Fibroblast of skin of right quadriceps (primary cell): ENCODE data around the gene LECT2.
A peak's percentile ranks its signal among the peaks of the same experiment; 100 is the strongest.

Experiments
- DNase-seq: peaks from one replicate; pipeline ENCODE4 v3.0.0-alpha.2; 2013

Gene LECT2

DNA sequence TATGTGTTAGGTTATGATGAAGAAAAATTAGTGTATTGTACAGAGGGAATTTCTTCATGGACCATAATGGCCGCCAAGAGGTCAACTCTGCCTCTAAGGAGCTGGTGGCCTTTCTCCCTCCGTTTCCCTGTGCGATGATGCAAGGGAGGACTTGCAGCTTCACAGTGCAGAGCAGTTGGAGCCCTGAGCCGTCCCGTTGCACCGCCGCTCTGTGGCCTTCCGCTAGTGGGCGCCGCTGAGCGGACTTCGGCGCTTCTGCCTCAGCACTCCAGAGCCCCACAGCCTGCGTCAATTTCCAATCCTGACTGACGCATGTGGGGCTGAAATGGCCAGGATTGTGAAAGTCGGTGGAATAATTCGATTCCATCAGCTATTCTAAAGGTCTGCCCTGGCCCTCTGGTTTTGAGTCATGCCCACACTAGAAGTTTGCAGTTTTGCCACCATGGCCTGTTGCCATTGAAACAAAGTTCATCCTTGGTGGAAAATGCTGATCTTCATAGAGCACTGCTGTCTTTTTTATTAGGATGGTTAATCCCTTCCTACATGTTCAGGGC is 22.7 kb upstream of the LECT2 start:
- no peak for DNase-seq

DNA sequence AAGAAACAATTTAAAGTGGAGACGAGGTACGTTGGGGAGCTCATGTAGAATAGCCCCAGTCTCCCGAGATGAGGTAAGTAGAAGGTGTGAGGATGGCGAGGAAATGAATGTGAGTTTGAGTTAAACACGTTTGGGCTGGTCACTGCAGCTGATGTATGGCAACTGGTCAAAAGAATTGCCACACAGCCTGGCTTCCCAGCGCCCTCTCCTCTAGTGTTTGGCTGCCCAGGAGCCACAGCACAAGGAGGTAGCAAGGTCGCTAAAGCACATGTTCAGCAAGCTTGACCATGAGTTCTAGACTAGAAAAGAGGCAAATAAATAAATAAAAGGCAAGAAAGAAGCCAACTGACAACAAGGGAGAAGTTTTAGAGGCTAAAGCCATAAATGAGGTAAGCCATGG is 21.4 kb upstream of the LECT2 start:
- no peak for DNase-seq

DNA sequence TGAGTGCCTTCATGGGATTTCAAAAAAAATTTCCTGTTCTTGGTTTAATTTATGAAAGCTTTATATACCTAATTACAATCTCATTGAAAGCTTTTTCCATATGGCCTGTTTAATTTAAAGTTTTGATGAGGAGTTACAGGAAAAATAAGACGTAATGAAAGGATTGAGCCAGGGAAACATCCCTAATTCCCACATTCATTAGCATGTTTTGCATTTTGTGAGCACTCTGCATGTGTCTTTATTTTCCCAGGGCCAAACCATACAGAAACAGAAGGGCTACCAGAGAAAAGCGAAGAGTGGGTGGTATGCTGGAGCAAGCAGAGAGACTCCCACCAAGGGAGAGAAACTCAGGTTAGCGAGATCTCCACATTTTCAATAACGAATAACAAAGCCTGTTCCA is 20.3 kb upstream of the LECT2 start:
- DNase-seq = no peak

DNA sequence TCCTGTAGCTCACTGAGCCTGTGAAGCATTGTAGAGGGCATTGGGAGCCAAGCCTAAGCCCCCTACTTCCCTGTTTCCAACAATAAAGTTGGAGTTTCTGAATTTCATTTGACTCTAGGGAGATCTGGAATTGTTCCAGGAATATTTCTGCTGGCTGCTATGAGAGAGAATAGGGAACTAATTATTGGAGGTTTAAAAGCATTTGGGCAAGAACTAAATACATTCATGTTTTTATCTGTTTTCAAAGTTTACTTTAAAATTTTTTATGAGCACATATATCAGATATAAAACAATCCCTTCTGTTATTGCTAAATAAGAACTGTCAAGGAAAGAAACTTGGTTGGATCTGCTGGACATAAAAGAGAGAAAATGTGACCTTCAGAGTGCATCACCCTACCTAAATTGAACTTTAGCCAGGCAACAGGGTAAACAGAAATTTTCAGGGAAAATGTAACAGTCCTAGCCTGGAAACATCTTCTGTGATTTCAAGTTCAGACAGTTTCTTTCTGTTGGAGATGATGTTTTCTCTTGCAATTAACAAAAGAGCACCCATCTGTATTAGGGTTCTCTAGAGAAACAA is 19.3 kb upstream of the LECT2 start:
- DNase-seq = no peak

DNA sequence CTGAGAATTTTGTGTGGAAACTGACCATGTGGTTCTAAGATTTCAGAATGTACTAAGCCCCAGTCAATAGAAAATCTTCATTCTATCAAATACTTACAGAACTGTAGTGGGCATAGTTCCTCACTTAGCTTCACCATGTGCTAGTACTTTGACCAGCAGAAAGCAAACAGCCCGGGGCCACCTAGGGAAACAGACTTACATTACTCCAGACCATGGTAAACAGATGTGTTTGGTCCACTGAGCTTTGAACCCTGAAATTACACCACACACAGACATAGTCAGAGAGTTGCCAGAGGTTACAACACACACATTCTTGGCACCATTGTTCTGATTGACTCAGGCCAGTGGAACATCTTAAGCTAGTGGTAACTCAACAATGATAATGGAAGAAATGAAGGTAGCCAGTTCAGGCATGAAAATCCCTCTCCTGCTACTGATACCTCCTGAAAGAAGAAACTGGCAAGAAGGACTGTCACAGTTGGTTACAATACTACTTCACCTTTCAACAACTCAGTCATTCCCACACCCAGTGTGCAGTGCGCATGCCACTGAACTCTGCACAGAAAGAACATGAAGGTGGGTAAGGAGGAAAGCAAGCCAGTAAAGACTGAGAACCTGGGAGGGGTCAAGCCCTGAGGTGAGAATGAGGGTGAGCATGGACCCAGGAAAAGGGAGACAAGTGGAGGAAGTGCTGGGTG is 18.7 kb upstream of the LECT2 start:
- DNase-seq = peak; percentile 45

DNA sequence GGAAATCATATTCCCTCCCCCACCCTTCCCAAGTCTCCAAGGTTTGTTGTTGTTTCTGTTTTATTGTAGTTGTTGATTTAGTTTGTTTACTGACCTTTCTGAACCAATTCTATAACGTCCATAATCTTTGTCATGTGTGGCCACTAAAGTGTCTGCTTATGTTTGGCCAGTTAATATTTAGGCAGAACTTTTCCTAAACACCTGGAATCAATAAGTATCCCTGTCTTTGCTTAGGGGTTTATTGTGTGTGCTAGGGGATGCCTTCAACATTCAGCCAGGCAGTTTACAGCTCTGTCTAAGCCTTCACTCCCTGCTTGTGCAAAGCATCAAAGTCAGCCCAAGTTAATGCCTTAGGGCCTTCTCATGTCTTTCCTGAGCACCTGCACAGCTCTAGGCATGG is 16.9 kb upstream of the LECT2 start:
- no peak for DNase-seq

DNA sequence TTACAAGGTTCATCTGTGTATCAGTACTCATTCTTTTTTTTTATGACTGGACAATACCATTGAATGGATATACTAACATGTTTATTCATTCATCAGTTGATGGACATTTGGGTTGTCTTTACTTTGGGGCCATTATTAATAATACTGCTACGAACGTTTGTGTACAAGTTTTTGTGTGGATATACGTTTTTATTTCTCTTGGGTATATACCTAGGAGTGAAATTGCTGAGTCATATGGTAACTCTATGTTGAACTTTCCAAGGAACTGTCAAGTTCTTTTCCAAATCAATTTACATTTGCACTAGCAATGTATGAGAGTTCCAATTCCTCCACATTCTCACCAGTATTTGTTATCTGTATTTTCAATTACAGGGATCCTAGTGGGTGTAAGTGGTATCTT is 12.0 kb upstream of the LECT2 start:
- no peak for DNase-seq

DNA sequence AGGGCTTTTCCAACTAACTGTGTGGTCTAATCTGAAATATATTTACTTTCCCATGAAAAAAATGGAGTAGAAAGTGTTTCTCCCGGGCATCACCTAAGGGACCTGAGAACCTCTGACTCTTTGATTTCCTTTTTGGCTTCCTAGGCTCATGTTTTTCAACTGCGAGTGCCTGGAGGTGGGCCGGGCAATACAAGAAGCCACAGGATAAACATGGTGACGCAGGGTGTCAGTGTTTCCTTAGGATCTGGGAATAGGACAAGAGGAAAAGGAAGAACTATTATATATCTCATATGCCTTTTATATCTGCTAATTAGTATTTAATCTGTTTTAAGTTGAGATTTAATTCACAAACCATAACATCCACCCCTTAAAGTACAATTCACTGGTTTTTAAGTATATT is 11.4 kb upstream of the LECT2 start:
- DNase-seq = no peak

DNA sequence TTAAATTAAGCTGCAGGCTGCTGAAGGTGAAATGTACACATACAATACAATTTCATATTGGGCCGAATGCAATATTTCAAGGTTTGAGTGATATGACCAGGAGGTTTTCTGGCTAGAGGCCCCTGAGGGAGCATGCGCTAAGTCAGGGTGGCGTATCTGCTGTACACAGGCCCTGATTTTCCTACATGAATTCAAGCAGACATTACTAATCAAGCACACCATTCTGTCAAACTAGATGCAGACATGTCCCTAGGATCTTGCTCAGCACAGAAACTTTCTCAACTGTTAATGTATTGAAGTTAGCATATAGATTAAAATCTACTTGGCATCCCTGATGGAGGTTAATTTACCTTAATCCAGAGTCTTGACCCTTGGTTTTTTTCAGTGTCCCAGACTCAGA is 10.7 kb upstream of the LECT2 start:
- no peak for DNase-seq

DNA sequence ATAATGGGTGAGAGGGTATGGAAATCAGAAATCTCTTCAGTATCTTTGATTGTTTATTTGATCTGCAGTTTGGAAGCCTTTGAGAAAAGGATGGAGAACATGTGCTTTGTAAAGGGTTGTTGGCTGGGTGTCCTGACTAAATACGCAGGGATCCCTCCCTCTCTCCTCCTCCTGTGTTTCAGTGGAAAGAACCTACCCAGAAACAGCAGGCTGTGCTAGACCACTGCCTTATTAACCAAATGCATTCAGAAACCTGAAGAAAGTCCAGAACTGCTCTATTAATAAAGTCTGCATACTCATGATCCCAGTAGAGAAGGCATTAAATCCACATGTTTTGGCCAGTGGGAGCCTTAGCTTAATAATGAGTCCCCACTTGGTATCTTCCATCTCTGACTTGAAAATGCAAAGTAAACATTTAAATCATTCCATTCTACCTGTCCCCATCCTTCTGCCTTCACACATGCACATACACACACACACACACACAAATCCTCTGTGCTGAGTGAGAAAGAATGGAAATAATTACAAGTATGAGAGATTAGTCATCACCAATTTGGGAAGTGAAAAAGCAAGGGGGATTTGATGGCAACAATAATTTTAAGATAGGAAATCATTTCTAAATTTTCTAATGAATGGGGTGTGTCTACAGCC is 10.0 kb upstream of the LECT2 start:
- DNase-seq = peak; percentile 71

DNA sequence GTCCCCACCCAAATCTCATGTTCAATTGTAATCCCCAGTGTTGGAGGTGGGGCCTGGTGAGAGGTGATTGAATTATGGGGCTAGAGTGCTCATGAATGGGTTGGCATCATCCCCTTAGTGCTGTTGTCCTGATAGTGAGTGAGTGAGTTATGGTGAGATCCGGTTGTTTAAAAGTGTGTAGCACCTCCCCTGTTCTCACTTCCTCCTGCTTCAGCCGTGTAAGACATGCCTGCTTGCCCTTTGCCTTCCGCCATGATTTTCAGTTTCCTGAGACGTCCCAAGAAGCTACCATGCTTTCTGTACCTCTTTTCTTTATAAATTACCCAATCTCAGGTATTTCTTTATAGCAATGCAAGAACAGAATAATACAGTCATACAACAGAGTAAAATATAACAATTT is 742 bp upstream of the LECT2 start:
- no peak for DNase-seq

DNA sequence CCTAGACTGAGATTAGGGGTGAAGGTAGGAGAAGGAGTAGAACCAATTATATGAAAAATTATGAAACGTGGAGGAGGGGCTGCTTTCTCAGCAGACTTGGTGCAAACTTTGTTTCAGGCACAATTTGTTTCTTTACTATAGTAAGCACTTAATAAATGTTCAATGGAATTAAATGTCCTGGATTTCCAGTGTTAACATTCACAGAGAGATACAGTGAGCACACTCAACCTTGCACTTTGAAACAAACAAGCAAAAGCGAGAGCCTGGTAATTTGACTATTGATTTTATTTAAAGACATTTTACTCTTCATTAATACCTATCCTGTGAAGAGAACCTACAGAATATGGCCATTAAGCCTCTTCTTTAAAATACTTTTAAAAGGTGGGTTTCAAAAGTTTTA is 933 bp downstream of the LECT2 start:
- no peak for DNase-seq

DNA sequence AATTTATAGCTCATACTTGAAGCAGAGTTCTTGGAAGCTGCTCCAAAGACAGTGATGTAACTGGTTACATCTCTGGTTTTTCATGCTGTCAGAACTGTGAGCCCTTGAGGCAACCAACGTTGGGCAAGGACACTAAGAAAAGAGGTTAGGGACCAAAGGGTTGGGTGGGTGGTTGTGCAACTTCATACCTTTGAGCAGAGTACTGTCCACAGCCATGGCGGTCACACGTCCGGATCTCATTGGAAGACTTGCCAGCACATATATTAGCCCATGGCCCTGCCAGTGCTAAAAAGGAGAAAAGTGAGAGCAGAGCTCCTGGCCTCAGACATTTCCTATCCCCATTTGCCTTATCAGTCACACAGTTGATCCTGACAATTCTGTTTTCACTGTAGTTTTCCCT is 2.1 kb downstream of the LECT2 start:
- DNase-seq = no peak

DNA sequence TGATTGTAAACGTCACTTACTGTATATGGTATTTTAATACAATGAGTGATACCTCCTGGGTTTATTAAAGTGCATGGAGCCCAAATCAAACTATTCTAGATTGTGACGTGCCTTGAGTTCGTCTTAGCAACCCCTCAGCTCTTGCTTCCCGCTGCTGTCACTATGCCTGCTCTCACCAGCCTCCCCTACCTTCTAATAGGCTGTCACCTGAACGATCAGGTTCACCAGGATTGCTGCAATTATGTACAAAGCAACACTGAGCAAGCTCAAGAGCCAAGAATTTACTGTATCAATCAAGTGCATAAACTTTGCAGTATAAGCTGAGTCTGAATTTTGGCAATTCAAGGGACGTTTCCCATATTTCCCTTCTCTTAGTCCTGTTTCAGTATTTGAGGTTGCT is 3.0 kb downstream of the LECT2 start:
- DNase-seq = no peak

DNA sequence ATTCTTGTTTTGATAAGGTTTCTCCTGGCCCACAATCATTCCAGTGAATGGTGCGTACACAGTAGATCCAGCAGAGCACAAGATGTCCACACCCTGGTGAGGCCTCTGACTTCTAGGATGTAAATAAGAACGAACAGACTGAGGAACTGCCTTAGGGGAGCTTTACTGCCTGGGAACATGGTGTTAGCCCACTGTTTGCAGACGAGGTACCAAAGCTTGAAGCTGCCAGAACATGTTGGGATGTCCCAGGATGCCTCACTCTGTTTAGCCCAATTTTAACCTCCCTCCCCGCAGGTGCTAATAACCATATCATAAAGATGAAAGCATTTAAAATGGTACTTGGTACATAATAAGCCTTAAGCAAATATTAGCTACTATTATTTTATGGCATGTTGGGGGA is 3.5 kb downstream of the LECT2 start:
- DNase-seq = no peak

DNA sequence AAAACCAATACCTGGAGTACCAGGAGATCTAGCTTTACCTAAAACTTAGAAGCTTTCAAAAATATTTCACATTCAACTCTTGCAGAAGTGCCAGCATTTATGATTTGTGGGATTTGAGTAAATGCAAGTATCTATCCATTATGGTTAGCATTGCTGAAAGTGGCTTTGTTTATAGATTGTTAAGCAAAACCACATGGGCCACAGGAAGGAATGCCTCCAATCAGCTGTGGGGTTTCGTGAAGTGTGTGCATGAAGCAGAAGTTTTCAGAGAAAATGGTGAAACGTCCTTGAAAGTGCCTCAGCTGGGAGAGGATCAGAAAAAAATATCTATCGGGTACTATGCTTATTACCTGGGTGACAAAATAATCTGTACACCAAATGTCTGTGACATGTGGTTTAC is 4.2 kb downstream of the LECT2 start:
- peak; percentile 76 for DNase-seq

DNA sequence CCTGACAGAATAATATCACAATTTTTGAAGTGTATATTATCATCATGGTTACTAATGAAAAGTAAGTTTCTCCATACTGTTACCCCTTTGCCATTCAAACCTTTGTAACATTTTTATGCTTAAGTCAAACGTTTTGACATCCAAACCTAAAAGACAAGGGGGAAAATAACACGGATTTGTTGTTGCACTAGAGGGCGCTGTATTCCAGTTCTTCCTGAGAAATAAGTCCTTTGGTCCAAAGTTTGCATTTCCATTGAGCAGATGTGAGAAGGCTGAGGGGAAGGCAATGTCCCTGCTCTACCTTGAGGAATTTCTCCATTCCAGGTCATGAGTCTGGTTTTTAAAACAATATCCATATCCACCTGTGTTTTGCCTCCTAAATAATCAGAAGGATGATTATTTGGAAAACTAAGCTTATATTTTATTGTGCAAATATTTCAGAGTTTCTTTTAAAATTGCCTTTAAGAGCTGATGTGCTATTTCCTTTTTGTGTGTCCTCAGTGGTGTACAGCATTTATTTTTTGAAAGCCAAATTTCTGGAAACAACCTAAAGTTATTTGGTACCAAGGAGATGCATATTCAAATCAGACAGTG is 9.7 kb downstream of the LECT2 start:
- peak; percentile 83 for DNase-seq

DNA sequence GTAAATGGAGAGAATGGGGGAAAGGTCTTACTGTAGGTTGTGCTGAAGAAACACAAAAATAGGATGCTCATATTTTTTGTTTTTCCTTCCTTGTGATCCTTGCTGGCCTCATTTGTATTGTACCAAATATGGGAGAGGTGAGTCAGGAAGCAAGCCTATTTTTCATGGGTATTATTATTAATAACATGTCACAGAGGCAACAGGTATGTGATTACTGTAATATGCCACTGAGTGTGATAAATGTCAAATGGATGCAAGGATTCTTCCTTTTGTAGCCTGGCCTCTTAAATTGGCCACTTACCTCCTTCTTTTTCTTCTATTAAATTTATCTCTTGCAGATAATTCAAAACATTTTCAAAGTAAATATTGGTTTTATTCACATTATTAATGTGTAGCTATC is 10.2 kb downstream of the LECT2 start:
- no peak for DNase-seq

DNA sequence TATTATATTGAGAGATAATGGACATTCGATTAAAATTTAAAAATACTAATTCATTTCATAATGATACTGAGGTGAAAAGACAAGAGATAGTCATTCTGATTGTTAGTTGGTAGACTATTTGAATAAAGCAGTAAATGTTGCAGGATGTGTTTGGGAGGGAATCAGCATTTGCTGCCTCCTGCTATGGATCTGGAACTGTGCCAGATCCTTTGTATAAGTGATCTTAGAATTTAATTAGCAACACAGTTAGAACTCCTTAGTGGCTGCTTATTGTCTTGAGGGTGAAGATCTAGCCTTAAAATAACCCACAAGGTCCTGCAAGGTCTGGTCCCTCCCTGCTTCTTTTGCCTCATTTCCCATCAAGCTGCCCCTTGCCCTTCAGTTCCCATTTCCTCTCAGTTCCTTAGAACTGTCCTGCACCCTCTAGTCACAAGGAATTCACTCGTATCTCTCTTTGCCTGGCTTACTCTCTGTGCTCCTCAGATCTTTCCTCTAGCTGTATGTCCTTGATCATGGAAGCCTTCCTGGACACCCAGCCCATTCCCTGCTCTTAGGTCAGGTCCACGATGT is 12.5 kb downstream of the LECT2 start:
- no peak for DNase-seq

DNA sequence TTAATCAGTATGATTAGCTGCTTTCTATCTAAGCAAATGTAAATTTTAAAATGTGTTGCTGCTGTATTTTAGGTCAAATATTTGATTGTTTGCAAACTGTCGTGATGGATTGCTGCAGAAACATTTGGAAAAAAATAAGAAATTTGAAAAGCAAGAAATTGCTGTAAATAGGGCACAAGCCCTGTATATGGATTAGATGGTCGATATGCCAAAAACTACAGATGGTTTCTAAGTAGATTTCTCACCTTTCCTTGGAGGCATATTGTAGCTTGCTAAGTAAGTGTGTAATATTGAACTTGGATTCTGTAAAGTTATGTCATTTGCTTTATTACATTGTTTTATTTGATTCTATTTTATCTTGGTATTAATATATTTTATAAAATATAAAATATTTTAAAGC is 13.1 kb downstream of the LECT2 start:
- DNase-seq = no peak

DNA sequence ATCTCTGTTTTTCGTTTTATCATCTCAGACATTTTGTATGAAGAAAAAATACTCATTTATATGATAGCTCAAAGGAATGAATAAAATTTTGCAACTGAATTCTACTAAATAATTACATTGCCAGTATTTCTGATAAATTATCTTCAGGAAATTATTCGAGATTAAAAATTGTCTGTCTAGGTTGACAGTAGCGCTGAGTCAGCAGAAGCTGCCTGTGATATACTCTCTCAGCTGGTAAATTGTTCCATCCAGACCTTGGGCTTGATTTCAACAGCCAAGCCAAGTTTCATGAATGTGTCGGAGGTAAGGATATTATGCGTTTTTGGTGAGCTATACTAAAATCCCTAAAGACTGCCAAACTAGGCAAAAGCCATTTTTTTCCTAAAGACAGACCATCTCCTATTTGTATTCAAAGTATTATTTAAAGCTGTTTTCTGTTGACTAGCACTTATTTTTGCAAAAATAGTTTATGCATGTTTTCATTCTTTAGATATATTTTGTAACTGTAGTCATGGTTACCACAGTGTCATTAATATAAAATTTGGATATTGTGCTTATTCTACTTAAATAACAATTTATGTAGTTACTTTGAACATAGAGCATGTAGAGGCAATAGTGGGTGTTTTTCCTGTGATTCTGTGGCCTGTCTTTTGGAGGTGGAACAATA is 17.4 kb downstream of the LECT2 start:
- DNase-seq = no peak

DNA sequence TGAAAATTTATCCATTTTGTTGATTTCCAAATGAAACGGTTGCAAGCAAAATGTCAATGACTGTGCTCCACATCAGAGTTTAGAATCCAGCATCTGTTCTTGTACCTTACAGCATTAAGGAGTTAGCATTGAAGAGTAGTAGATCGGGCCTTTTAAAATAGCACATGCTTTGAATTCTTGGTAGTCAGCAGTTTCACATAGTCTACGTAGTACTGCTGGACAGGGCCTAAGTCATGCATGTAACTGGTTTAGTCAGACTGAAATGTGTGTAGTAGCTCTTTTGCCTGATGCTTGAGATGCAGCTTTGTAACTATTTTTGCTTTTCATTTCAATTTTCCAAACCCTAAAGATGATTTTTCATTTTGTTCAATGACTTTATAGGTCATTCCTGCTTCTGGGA is 19.8 kb downstream of the LECT2 start:
- DNase-seq = peak; percentile 6

DNA sequence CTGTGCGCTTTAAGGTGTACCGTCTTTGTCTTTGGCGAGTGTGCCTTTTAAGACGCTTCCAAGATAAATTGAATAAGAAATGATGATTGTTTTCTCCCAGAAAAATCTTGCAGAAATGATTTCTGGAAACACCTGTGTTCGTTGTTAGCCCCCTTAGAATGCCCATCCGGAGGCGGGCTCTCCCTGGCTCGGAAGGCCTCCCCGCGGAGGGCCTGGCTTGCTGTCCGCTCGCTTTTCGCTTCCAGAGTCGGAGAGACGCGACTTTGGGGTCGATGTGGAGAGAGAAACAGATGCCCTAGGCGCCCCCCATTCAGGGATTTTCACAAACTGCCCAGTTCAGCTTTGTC is 23.9 kb downstream of the LECT2 start:
- no peak for DNase-seq
